ENCODE data around the gene COL1A2. TPM values are rescaled to one million over a fixed set of nuclear protein-coding genes. Genes with fewer than 3 reads are reported as not detected.

The COL1A2 gene
- total RNA-seq, 1 experiment from 2014 or later = 81.2 TPM

- no peak for TF ChIP-seq ZNF232 (CRISPR knock-in tag; IDR thresholded peaks at IDR 0.05)
- TF ChIP-seq NR3C1 (CRISPR knock-in tag; conservative IDR thresholded peaks at IDR 0.05; ENCODE audit: low read depth) = no peak
- no peak for TF ChIP-seq SMAD3 (CRISPR knock-in tag; IDR thresholded peaks at IDR 0.05; ENCODE audit: borderline replicate concordance)
- no peak for TF ChIP-seq MXD4 (CRISPR knock-in tag; IDR thresholded peaks at IDR 0.05; ENCODE audit: borderline replicate concordance)
- TF ChIP-seq, protein P1, sequence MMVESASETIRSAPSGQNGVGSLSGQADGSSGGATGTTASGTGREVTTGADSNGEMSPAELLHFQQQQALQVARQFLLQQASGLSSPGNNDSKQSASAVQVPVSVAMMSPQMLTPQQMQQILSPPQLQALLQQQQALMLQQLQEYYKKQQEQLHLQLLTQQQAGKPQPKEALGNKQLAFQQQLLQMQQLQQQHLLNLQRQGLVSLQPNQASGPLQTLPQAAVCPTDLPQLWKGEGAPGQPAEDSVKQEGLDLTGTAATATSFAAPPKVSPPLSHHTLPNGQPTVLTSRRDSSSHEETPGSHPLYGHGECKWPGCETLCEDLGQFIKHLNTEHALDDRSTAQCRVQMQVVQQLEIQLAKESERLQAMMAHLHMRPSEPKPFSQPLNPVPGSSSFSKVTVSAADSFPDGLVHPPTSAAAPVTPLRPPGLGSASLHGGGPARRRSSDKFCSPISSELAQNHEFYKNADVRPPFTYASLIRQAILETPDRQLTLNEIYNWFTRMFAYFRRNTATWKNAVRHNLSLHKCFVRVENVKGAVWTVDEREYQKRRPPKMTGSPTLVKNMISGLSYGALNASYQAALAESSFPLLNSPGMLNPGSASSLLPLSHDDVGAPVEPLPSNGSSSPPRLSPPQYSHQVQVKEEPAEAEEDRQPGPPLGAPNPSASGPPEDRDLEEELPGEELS (CRISPR knock-in tag; IDR thresholded peaks at IDR 0.05) = no peak
- TF ChIP-seq TP53 (CRISPR knock-in tag; IDR thresholded peaks at IDR 0.05) = no peak
- no peak for TF ChIP-seq FOXP1 (CRISPR knock-in tag; IDR thresholded peaks at IDR 0.05; ENCODE audit: borderline replicate concordance)
- TF ChIP-seq HMGXB4 (CRISPR knock-in tag; IDR thresholded peaks at IDR 0.05) = no peak
- no peak for TF ChIP-seq ZNF416 (CRISPR knock-in tag; IDR thresholded peaks at IDR 0.05)
- TF ChIP-seq SP1 (CRISPR knock-in tag; conservative IDR thresholded peaks at IDR 0.05) = no peak
- TF ChIP-seq RELA (CRISPR knock-in tag; IDR thresholded peaks at IDR 0.05; ENCODE audit: borderline replicate concordance) = no peak
- no peak for TF ChIP-seq ZNF263 (CRISPR knock-in tag; IDR thresholded peaks at IDR 0.05; ENCODE audit: low read depth)
- TF ChIP-seq JAZF1 (CRISPR knock-in tag; IDR thresholded peaks at IDR 0.05) = no peak
- TF ChIP-seq EMX1 (CRISPR knock-in tag; IDR thresholded peaks at IDR 0.05) = no peak
- H3K27ac Mint-ChIP-seq = no peak overlapping the region
- H3K36me3 Mint-ChIP-seq = 0 out of 2 replicates have a peak, but pooled peaks cover 2% of the 10 kb centered on the region
- no peak for DNase-seq (ENCODE audit: low spot score)
- H3K9me3 Mint-ChIP-seq = no peaks in the 10 kb centered on the region
- ChIA-PET POLR2A (no interaction called here), CTCF (interaction anchor here (0.7 to 1.3 kb wide), 4 partner anchors 11 to 796 kb away, joined by 3 read pairs; no protein-coding TSS in a partner anchor)
- H3K4me1 Mint-ChIP-seq = peaks cover 3% of the 10 kb centered on the region; the same call in 1 of the 2 replicates
- no peaks in the 10 kb centered on the region for H3K27me3 Mint-ChIP-seq (ENCODE audit: low read depth)
- no peak for ATAC-seq
- no peak overlapping the region for H3K4me3 Mint-ChIP-seq
Observed at GRCh38 chr7:94451187-94451586, 56.5 kb downstream of the COL1A2 start.

- peak; percentile 26; the same call in 1 of the 2 replicates for ATAC-seq
- TF ChIP-seq TCF7 (CRISPR knock-in tag; IDR thresholded peaks at IDR 0.05; ENCODE audit: low read depth) (no peak), CBFB (CRISPR knock-in tag; IDR thresholded peaks at IDR 0.05; ENCODE audit: low read depth) (no peak), NR1H2 (CRISPR knock-in tag; IDR thresholded peaks at IDR 0.05) (no peak), HMGA2 (CRISPR knock-in tag; IDR thresholded peaks at IDR 0.05) (no peak), NR3C1 (CRISPR knock-in tag; conservative IDR thresholded peaks at IDR 0.05; ENCODE audit: low read depth) (no peak), ERG (CRISPR knock-in tag; IDR thresholded peaks at IDR 0.05) (no peak), ELF4 (CRISPR knock-in tag; IDR thresholded peaks at IDR 0.05; ENCODE audit: low read depth) (no peak), SP1 (CRISPR knock-in tag; conservative IDR thresholded peaks at IDR 0.05) (no peak), IRF1 (CRISPR knock-in tag; IDR thresholded peaks at IDR 0.05) (no peak), GABPB1 (CRISPR knock-in tag; IDR thresholded peaks at IDR 0.05) (no peak), TEAD4 (CRISPR knock-in tag; IDR thresholded peaks at IDR 0.05) (no peak), CTCF (IDR thresholded peaks at IDR 0.05) (no peak), CREM (CRISPR knock-in tag; IDR thresholded peaks at IDR 0.05) (no peak)
- TF ChIP-seq, protein P1 (CRISPR knock-in tag; IDR thresholded peaks at IDR 0.05) = no peak
Observed at GRCh38 chr7:94452239-94452638, 57.5 kb downstream of the COL1A2 start.

More at GRCh38 chr7:94452239-94452638, 57.5 kb downstream of the COL1A2 start:
- DNase-seq (ENCODE audit: low spot score) = no peak
- CTCF ChIA-PET = no interaction called here
- Mint-ChIP-seq H3K27me3 (ENCODE audit: low read depth) (no peaks in the 10 kb centered on the region), H3K27ac (no peak overlapping the region), H3K4me1 (peaks cover 3% of the 10 kb centered on the region; the same call in 1 of the 2 replicates), H3K4me3 (no peak overlapping the region), H3K36me3 (0 out of 2 replicates have a peak, but pooled peaks cover 2% of the 10 kb centered on the region), H3K9me3 (no peaks in the 10 kb centered on the region)
- POLR2A ChIA-PET = interaction anchor here (0.6 kb wide), 1 partner anchor 134 kb away, joined by 7 read pairs; no protein-coding TSS in a partner anchor

Measured in WTC11 (cell line).